HG03575 (cell line): Measurements from ENCODE around the gene SPACA5B.
"Not testable (repeated sequence)": the region's sequence is repeated elsewhere in the genome, so short reads cannot be mapped to it uniquely, and the experiment has no call there.

Source experiments
- ATAC-seq: cut with Tn5 transposase; IDR thresholded peaks from one replicate; pipeline ENCODE4 v1.9.1; 2021; ENCODE audit not compliant: unreplicated experiment, insufficient number of reproducible peaks, low FRiP score; ENCODE audit errors: extremely low read depth

Gene SPACA5B

GRCh38 chrX:48130326-48130725 lies at the start of gene SPACA5B:
TSS of gene SPACA5B (plus strand) at chrX:48130626. CDS start at chrX:48130688, 62 bp downstream.
- not testable (repeated sequence) for ATAC-seq

- no peak for ATAC-seq
Observed at GRCh38 chrX:48083212-48083611, 47.2 kb upstream of the SPACA5B start.

- ATAC-seq = no peak
Observed at GRCh38 chrX:48083706-48084105, 46.7 kb upstream of the SPACA5B start.

- ATAC-seq = no peak
Observed at GRCh38 chrX:48086082-48086481, 44.3 kb upstream of the SPACA5B start.

- no peak for ATAC-seq
Observed at GRCh38 chrX:48090123-48090522, 40.3 kb upstream of the SPACA5B start.

DNA sequence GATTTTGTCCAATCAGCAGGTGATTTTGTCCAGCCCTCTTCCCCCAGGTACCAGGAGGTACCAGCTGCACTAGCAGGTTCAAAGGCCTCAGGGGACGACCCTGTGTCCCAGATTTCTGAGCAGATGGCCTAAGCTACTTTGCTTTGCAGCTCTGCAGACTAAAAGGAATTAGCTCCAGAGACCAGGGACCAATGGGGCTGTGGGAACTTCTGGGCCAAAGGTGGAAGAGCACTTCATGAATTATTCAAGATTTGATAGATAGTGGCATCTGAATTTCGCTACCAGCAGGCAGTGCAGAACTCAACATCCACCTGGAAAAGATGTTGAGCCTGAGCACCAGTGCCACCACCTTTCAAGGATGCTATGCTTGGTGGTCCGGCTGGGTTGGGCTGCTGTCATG lies 37.9 kb upstream of the SPACA5B start:
- ATAC-seq = not testable (repeated sequence)

DNA sequence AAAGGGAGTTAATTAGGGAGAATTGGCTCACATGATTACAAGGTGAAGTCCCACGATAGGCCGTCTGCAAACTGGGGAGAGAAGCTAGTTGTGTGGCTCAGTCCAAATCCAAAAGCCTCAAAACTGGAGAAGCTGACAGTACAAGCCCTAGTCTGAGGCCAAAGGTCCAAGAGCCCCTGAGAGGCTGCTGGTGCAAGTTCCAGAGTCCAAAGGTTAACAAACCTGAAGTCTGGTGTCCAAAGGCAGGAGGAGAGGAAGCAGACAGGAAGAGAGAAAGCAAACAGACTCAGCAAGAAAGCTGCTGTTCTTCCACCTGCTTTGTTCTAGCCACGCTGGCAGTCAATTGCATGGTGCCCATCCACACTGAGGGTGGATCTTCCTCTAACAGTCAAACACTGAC lies 29.0 kb upstream of the SPACA5B start:
- ATAC-seq = no peak

DNA sequence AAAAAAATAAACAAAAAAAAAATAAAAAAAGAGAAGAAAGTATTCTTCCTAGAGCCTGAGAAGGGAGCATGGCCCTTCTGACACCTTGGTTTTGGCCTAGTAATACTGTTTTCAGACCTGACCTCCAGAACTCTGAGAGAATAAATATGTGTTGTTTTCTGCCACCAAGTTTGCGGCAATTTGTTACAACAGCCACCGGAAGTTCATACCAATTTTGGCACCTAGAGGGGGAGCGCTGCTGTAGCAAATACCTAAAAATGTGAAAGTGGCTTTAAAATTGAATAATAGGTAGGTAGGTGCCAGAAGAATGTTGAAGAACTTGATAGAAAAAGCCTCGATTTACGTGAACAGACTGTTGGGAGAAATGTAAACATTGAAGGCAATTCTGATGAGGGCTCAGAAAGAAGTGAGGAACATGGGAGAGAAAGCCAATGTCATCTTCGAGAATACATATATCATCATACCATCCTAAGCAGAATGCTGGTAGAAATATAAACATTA lies 27.5 kb upstream of the SPACA5B start:
- no peak for ATAC-seq

GRCh38 chrX:48107717-48108116 lies 22.7 kb upstream of the SPACA5B start:
- ATAC-seq = no peak

- ATAC-seq = not testable (repeated sequence)
Observed at GRCh38 chrX:48125286-48125685, 5.1 kb upstream of the SPACA5B start.

GRCh38 chrX:48132308-48132844 lies 1.9 kb downstream of the SPACA5B start:
- ATAC-seq = not testable (repeated sequence)

- not testable (repeated sequence) for ATAC-seq
Observed at GRCh38 chrX:48139076-48139475, 8.7 kb downstream of the SPACA5B start.

GRCh38 chrX:48141810-48142508 lies 11.5 kb downstream of the SPACA5B start:
- ATAC-seq = not testable (repeated sequence)

GRCh38 chrX:48142697-48143096 lies 12.3 kb downstream of the SPACA5B start:
- ATAC-seq = not testable (repeated sequence)

- no peak for ATAC-seq
Observed at GRCh38 chrX:48153769-48154168, 23.3 kb downstream of the SPACA5B start.

DNA sequence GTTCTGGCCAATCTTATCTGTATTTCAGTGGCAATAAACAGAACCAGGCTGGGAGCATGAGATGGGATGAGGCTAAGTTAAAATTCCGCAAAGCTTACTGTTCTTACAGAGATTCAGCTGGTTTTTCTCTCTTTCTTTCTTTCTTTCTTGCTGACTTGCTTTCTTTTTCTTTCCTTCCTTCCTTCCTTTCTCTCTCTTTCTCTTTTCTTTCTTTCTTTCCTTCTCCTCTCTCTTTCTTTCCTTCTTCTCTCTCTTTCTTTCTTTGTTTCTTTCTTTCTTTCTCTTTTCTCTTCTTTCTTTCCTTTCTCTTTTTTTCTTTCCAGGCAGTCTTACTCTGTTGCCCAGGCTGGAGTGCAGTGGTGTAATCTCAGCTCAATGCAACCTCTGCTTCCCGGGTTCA lies 24.4 kb downstream of the SPACA5B start:
- no peak for ATAC-seq

GRCh38 chrX:48156014-48156413 lies 25.6 kb downstream of the SPACA5B start:
- no peak for ATAC-seq

GRCh38 chrX:48165241-48165640 lies 34.8 kb downstream of the SPACA5B start:
- no peak for ATAC-seq

DNA sequence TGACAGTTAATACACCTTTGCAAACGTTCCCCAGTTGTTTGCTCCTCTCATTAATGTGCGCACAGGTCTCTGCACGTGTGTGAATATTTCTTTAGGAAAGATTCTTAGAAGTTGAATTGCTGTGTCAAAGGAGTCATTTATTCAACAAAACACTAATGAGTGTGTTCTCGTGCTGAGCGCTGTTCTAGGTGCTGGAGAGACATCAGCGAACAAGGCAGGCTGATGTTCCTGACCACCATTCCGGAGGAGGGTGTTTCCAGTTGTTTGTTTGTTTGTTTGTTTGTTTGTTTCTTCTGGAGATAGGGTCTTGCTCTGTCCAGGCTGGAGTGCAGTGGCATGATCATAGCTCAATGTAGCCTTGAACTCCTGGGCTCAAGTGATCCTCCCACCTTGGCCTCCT lies 35.9 kb downstream of the SPACA5B start:
- ATAC-seq = not testable (repeated sequence)

DNA sequence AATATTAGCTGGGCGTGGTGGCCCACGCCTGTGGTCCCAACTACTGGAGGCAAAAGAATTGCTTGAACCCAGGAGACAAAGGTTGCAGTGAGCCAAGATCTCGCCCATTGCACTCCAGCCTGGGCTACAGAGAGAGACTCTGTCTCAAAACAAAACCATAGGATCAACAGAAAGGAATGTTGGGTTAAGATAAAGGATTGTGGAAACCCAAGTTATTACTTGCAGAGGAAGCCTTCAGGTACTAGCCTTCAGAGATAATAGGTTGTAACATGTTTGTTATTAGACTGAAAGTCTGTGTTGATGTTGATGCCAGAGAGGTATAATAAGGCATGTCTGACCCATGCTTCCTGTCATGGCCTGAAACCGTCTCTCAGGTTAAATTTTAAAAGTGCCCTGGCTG lies 49.3 kb downstream of the SPACA5B start:
- no peak for ATAC-seq

DNA sequence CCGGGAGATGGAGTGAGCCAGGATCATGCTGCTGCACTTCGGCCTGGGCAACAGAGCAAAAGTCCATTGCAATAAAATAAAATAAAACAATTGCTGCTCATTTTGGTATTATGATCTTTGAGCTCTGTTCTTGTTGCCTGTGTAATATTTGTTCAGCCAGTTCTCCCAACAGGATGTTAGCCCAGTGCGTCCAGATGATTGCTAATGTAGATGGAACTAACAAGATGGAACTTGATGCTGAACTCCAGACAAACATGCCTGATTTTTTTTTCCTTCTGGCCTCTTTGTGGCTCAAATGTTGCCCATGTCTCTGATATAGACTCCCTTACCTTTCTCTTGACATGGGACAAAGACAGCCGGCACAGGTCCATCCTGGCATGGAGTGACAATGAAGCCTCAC lies 50.4 kb downstream of the SPACA5B start:
- no peak for ATAC-seq
